Liver (tissue), 9 donors: Measurements from ENCODE around the gene SECISBP2L. TPM values are rescaled to one million over a fixed set of nuclear protein-coding genes. Genes with fewer than 3 reads are reported as not detected.

Experiments
- DNase-seq: peaks from one replicate; pipeline ENCODE4 v3.0.0-alpha.2; 2017; ENCODE audit warnings: low spot score
- H3K27ac ChIP-seq, 2 donors: one replicate each; pipeline ENCODE4 v1.7.0; 2013; ENCODE audit warnings: inconsistent platforms in 2 of 2, low read length in 2 of 2, control low read depth in 1 of 2, low read depth in 1 of 2, mild to moderate bottlenecking in 1 of 2
- H3K27me3 ChIP-seq, 4 donors: one replicate each; pipeline versions ENCODE4 v1.6.1 to v1.7.0; 2013; ENCODE audit warnings: low read length in 3 of 4, inconsistent platforms in 1 of 4, mild to moderate bottlenecking in 1 of 4, moderate library complexity in 1 of 4; ENCODE audit not compliant: control insufficient read depth in 4 of 4, insufficient read depth in 4 of 4
- H3K36me3 ChIP-seq, 4 donors: one replicate each; pipeline versions ENCODE4 v1.6.1 to v1.7.0; 2013; ENCODE audit warnings: low read length in 3 of 4, mild to moderate bottlenecking in 3 of 4, low read depth in 1 of 4, moderate library complexity in 1 of 4; ENCODE audit not compliant: control insufficient read depth in 4 of 4, insufficient read depth in 3 of 4
- H3K4me1 ChIP-seq, 4 donors: one replicate each; pipeline versions ENCODE4 v1.6.1 to v1.7.0; 2013; ENCODE audit warnings: low read length in 3 of 4, mild to moderate bottlenecking in 3 of 4, moderate library complexity in 1 of 4; ENCODE audit not compliant: control insufficient read depth in 4 of 4, insufficient read depth in 4 of 4
- H3K4me3 ChIP-seq, 3 donors: one replicate each; pipeline versions ENCODE4 v1.6.1 to v1.7.0; 2013; ENCODE audit warnings: low read length in 3 of 3, control low read depth in 1 of 3, low read depth in 1 of 3, mild to moderate bottlenecking in 1 of 3
- H3K9ac ChIP-seq, 2 donors: one replicate each; pipeline ENCODE4 v1.7.0; 2013; ENCODE audit warnings: low read length in 2 of 2, mild to moderate bottlenecking in 2 of 2, moderate library complexity in 2 of 2, control low read depth in 1 of 2, low read depth in 1 of 2
- H3K9me3 ChIP-seq, 4 donors: one replicate each; pipeline versions ENCODE4 v1.6.1 to v1.7.0; 2013; ENCODE audit warnings: low read length in 3 of 4; ENCODE audit not compliant: control insufficient read depth in 4 of 4
- EGR1 ChIP-seq, 2 donors: IDR thresholded peaks; 2 replicates each; pipeline ENCODE4 v1.6.1; 2016 to 2018; ENCODE audit warnings: antibody characterized with exemption in 2 of 2, low read depth in 2 of 2
- FOXA2 ChIP-seq: IDR thresholded peaks from 2 replicates; pipeline ENCODE4 v1.6.1; 2016; ENCODE audit warnings: antibody characterized with exemption
- GABPA ChIP-seq, 2 donors: IDR thresholded peaks in 1 of 2; conservative IDR thresholded peaks in 1 of 2; 2 replicates each; pipeline ENCODE4 v1.6.1; 2016; ENCODE audit warnings: antibody characterized with exemption in 2 of 2, mild to moderate bottlenecking in 1 of 2, moderate library complexity in 1 of 2
- HNF4A ChIP-seq, 2 donors: conservative IDR thresholded peaks; 2 replicates each; pipeline ENCODE4 v1.6.1; 2016; ENCODE audit warnings: antibody characterized with exemption in 2 of 2, mild to moderate bottlenecking in 2 of 2
- HNF4G ChIP-seq: IDR thresholded peaks from 2 replicates; pipeline ENCODE4 v1.6.1; 2016; ENCODE audit warnings: antibody characterized with exemption
- JUND ChIP-seq, 2 donors: IDR thresholded peaks; 2 replicates each; pipeline ENCODE4 v1.6.1; 2016; ENCODE audit warnings: antibody characterized with exemption in 2 of 2
- NR2F2 ChIP-seq: IDR thresholded peaks from 2 replicates; pipeline ENCODE4 v1.6.1; 2016; ENCODE audit warnings: antibody characterized with exemption
- RAD21 ChIP-seq, 2 donors: IDR thresholded peaks; 2 replicates each; pipeline ENCODE4 v1.6.1; 2016; ENCODE audit warnings: antibody characterized with exemption in 2 of 2, mild to moderate bottlenecking in 2 of 2
- RXRA ChIP-seq, 2 donors: IDR thresholded peaks; 2 replicates each; pipeline ENCODE4 v1.6.1; 2017 to 2018; ENCODE audit warnings: antibody characterized with exemption in 2 of 2, mild to moderate bottlenecking in 1 of 2
- SP1 ChIP-seq: IDR thresholded peaks from 2 replicates; pipeline ENCODE4 v1.6.1; 2018; ENCODE audit warnings: antibody characterized with exemption, mild to moderate bottlenecking
- TAF1 ChIP-seq: conservative IDR thresholded peaks from 2 replicates; pipeline ENCODE4 v1.6.1; 2016; ENCODE audit warnings: antibody characterized with exemption, mild to moderate bottlenecking
- YY1 ChIP-seq: IDR thresholded peaks from 2 replicates; pipeline ENCODE4 v1.6.1; 2016; ENCODE audit warnings: antibody characterized with exemption, mild to moderate bottlenecking
- WGBS: extraction: QIAGEN DNeasy Blood & Tissue Kit; methylation state at CpG from one replicate; pipeline ENCODE4 v1.1.7; 2013; 5-methylcytosine and 5-hydroxymethylcytosine counted together
- polyA plus RNA-seq, 2 donors: library from polyadenylated mRNA; stranded (reverse) in 1 of 2; unstranded in 1 of 2; fragments of 200-250 nt in 1 of 2; fragments of >200 nt in 1 of 2; fragmentation: Nextera tagmentation in 1 of 2; extraction: Ambion mirVana in 1 of 2; gene quantifications; one replicate each; pipeline versions ENCODE4 v1.2.1 to v1.2.3, GENCODE V29; 2013 to 2015
- total RNA-seq, 2 donors: library from RNA; depleted of rRNA; stranded (reverse); fragments of >200 nt; gene quantifications; one replicate each; pipeline ENCODE4 v1.2.3, GENCODE V29; 2014
- TF ChIP-seq, protein P1 (sequence below): IDR thresholded peaks from 2 replicates; pipeline ENCODE4 v1.6.1; 2016; ENCODE audit warnings: antibody characterized with exemption
- TF ChIP-seq, protein P2 (sequence below): IDR thresholded peaks from 2 replicates; pipeline ENCODE4 v1.6.1; 2016; ENCODE audit warnings: antibody characterized with exemption
- TF ChIP-seq, protein P3 (sequence below): fragments of 150-350 bp; IDR thresholded peaks from 2 replicates; pipeline ENCODE4 v1.5.1; 2017; ENCODE audit warnings: improper control_type of control experiment, low read depth, low read length; ENCODE audit not compliant: missing input control
- TF ChIP-seq, protein P4 (sequence below): IDR thresholded peaks from 2 replicates; pipeline ENCODE4 v1.6.1; 2016; ENCODE audit warnings: antibody characterized with exemption
- TF ChIP-seq, protein P5 (sequence below): IDR thresholded peaks from 2 replicates; pipeline ENCODE4 v1.6.1; 2016; ENCODE audit warnings: antibody characterized with exemption, mild to moderate bottlenecking
- donor health status: healthy.
- donor health status: healthy.
- donor health status: healthy.
- donor health status: healthy.
- donor health status: healthy.

The SECISBP2L gene
- total and polyA plus RNA-seq, 4 donors, result 5.7 to 15.7 (median 14.3) TPM

DNA sequence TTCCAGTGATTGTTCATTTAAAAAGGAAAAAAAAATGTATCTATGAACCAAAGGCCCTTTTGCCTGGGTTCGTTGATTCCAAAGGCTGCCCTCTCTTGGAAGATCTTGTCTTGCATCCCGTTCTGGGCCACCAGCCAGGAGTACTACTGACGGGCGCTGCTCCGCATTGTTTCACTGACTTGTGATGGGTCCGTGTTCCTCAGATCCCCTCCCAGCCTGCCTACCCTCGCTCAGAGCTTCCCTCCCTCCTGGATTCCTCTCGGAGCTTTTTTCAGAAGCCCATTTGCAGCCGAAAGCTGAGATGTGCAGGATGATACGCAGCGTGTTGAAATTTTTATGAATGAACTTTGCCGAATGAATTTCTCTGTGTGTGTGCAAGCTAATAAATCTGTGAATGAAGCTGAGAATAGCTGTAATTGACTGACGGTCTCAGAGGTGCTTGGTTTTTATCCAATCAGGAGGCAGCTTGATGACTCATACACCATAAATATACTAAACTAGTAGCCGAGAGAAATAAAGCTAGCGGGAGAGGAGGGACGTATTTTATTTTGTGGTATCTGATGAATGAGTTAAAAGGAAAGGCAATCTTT, 82.6 kb downstream of the SECISBP2L start, which contains the start of gene SHC4:
Gene SHC4, minus strand, starts transcription at position 396 of the 590 bp plus-strand sequence. CDS start 904 bp downstream, outside the sequence.
- no peaks in the 10 kb centered on the region for H3K36me3 ChIP-seq
- no peaks in the 10 kb centered on the region for H3K9me3 ChIP-seq
- H3K4me3 ChIP-seq, result peak within 1 kb of the TSS; percentile 11 to 46 (median 41)
- TF ChIP-seq NR2F2 (no peak), RAD21 (IDR thresholded peaks at IDR 0.05) (peak in 1 of 2 donors; percentile 6), RXRA (IDR thresholded peaks at IDR 0.05) (no peak), FOXA2 (no peak), HNF4A (conservative IDR thresholded peaks at IDR 0.05) (no peak), JUND (IDR thresholded peaks at IDR 0.05) (peak in 1 of 2 donors; percentile 65)
- TF ChIP-seq, protein P1, sequence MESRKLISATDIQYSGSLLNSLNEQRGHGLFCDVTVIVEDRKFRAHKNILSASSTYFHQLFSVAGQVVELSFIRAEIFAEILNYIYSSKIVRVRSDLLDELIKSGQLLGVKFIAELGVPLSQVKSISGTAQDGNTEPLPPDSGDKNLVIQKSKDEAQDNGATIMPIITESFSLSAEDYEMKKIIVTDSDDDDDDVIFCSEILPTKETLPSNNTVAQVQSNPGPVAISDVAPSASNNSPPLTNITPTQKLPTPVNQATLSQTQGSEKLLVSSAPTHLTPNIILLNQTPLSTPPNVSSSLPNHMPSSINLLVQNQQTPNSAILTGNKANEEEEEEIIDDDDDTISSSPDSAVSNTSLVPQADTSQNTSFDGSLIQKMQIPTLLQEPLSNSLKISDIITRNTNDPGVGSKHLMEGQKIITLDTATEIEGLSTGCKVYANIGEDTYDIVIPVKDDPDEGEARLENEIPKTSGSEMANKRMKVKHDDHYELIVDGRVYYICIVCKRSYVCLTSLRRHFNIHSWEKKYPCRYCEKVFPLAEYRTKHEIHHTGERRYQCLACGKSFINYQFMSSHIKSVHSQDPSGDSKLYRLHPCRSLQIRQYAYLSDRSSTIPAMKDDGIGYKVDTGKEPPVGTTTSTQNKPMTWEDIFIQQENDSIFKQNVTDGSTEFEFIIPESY, result no peak
- TF ChIP-seq, protein P2, sequence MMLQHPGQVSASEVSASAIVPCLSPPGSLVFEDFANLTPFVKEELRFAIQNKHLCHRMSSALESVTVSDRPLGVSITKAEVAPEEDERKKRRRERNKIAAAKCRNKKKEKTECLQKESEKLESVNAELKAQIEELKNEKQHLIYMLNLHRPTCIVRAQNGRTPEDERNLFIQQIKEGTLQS, result no peak
- 4% methylated on average over 16 of the region's 16 CpGs for WGBS
- H3K4me1 ChIP-seq, result peaks cover 3 to 15% (median 11%) of the 10 kb centered on the region in 4 donors
- H3K27ac ChIP-seq, result no peak within 1 kb of the TSS
- DNase-seq, result no peak
- no peak within 1 kb of the TSS for H3K9ac ChIP-seq
- peaks cover 0 to 11% (median 0%) of the 10 kb centered on the region in 4 donors for H3K27me3 ChIP-seq

DNA sequence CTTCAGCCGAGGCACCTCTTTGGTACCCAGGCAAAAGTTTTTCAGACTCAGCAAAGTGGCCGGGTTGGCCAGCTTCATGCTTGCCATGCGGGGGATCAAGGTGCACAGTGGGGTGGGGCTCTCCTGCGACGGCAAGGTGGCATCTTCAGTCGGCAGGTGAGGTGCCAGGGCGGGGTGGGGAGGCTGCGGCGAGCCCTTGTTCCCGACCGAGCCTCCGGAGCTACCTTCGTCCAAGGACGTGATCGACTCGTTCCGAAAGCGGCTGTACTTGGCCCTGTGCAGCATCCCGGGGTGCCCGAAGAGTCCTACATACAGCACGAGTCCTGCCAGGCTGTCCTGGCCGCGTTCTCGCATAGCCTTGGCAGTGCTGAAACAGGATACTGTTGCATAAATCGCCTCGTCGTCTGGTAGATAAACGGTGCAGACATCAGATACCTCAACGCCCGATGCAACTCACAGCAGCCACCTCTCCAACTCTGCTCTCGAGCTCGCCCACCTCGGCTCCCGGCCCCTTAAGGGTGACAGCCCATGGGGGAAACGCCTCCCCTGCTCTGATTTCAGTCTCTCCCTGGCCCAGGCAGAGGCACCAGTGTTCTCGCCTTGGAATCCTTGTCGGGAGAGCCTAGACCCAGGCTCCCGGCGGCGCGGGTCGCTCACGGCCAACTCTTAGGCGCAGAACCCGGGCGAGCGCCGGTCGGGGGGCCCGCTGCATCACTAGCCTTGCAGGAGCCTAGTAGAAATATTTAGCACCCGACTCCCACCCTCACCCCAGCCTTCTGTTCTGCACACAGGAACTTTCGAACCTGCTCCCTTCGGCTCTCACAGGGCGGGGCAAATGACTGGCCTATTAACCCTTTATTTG, 83.4 kb downstream of the SECISBP2L start:
- no peak overlapping the region for H3K27ac ChIP-seq
- peaks cover 0 to 11% (median 0%) of the 10 kb centered on the region in 4 donors for H3K27me3 ChIP-seq
- no peaks in the 10 kb centered on the region for H3K9me3 ChIP-seq
- H3K4me1 ChIP-seq, result peaks cover 3 to 15% (median 11%) of the 10 kb centered on the region in 4 donors
- peak overlapping the region; percentile 11 to 46 (median 41) for H3K4me3 ChIP-seq
- DNase-seq, result no peak
- no peak overlapping the region for H3K9ac ChIP-seq
- 8% methylated on average over 54 of the region's 54 CpGs for WGBS
- H3K36me3 ChIP-seq, result no peaks in the 10 kb centered on the region
- no peak for TF ChIP-seq HNF4G
- TF ChIP-seq, protein P3, sequence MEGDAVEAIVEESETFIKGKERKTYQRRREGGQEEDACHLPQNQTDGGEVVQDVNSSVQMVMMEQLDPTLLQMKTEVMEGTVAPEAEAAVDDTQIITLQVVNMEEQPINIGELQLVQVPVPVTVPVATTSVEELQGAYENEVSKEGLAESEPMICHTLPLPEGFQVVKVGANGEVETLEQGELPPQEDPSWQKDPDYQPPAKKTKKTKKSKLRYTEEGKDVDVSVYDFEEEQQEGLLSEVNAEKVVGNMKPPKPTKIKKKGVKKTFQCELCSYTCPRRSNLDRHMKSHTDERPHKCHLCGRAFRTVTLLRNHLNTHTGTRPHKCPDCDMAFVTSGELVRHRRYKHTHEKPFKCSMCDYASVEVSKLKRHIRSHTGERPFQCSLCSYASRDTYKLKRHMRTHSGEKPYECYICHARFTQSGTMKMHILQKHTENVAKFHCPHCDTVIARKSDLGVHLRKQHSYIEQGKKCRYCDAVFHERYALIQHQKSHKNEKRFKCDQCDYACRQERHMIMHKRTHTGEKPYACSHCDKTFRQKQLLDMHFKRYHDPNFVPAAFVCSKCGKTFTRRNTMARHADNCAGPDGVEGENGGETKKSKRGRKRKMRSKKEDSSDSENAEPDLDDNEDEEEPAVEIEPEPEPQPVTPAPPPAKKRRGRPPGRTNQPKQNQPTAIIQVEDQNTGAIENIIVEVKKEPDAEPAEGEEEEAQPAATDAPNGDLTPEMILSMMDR, result no peak
- TF ChIP-seq GABPA (IDR thresholded peaks at IDR 0.05 in 1 of 2, conservative IDR thresholded peaks at IDR 0.05 in 1 of 2), result no peak
- TF ChIP-seq HNF4A (conservative IDR thresholded peaks at IDR 0.05), result no peak
- TF ChIP-seq, protein P1, result no peak
- TF ChIP-seq, protein P4, sequence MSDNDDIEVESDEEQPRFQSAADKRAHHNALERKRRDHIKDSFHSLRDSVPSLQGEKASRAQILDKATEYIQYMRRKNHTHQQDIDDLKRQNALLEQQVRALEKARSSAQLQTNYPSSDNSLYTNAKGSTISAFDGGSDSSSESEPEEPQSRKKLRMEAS, result no peak
- TF ChIP-seq JUND (IDR thresholded peaks at IDR 0.05), result no peak
- TF ChIP-seq, protein P2, result no peak
- no peak for TF ChIP-seq RAD21 (IDR thresholded peaks at IDR 0.05)
- TF ChIP-seq NR2F2, result no peak
- TF ChIP-seq EGR1 (IDR thresholded peaks at IDR 0.05; ENCODE audit: low read depth in 2 of 2), result no peak
- no peak for TF ChIP-seq TAF1
- TF ChIP-seq YY1, result no peak
- TF ChIP-seq, protein P5, sequence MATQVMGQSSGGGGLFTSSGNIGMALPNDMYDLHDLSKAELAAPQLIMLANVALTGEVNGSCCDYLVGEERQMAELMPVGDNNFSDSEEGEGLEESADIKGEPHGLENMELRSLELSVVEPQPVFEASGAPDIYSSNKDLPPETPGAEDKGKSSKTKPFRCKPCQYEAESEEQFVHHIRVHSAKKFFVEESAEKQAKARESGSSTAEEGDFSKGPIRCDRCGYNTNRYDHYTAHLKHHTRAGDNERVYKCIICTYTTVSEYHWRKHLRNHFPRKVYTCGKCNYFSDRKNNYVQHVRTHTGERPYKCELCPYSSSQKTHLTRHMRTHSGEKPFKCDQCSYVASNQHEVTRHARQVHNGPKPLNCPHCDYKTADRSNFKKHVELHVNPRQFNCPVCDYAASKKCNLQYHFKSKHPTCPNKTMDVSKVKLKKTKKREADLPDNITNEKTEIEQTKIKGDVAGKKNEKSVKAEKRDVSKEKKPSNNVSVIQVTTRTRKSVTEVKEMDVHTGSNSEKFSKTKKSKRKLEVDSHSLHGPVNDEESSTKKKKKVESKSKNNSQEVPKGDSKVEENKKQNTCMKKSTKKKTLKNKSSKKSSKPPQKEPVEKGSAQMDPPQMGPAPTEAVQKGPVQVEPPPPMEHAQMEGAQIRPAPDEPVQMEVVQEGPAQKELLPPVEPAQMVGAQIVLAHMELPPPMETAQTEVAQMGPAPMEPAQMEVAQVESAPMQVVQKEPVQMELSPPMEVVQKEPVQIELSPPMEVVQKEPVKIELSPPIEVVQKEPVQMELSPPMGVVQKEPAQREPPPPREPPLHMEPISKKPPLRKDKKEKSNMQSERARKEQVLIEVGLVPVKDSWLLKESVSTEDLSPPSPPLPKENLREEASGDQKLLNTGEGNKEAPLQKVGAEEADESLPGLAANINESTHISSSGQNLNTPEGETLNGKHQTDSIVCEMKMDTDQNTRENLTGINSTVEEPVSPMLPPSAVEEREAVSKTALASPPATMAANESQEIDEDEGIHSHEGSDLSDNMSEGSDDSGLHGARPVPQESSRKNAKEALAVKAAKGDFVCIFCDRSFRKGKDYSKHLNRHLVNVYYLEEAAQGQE, result no peak
- TF ChIP-seq RXRA (IDR thresholded peaks at IDR 0.05), result no peak
- TF ChIP-seq FOXA2, result no peak
- TF ChIP-seq SP1, result no peak
